Body of pancreas (tissue), 4 donors: ENCODE data around the gene SETBP1. TPM values are rescaled to one million over a fixed set of nuclear protein-coding genes. Genes with fewer than 3 reads are reported as not detected.

Source experiments
- ATAC-seq: fragments of 150-250 bp; one replicate; pipeline ENCODE4 v1.9.1; 2016
- DNase-seq, 4 donors: peaks; one replicate each; pipeline ENCODE4 v3.0.0-alpha.2; 2019
- H3K27ac ChIP-seq, 4 donors: fragments of 200-600 bp; sonication (generic); 1 replicate in 3 of 4; 2 replicates in 1 of 4; pipeline versions ENCODE4 v1.5.1 to v1.6.1; 2016 to 2019; ENCODE audit warnings: mild to moderate bottlenecking in 1 of 4, mixed read lengths in 1 of 4, moderate library complexity in 1 of 4
- H3K27me3 ChIP-seq, 2 donors: fragments of 200-600 bp; sonication (generic); one replicate each; pipeline ENCODE4 v1.6.0; 2016; ENCODE audit warnings: mild to moderate bottlenecking in 1 of 2
- H3K36me3 ChIP-seq, 2 donors: fragments of 200-600 bp; sonication (generic); replicated peaks in 1 of 2; 2 replicates each; pipeline ENCODE4 v1.5.1; 2016; ENCODE audit warnings: low read depth in 2 of 2; ENCODE audit not compliant: insufficient read depth in 1 of 2
- H3K4me1 ChIP-seq: fragments of 200-600 bp; sonication (generic); one replicate; pipeline ENCODE4 v1.6.0; 2016
- H3K4me3 ChIP-seq, 2 donors: fragments of 200-600 bp; sonication (generic); 1 replicate in 1 of 2; 2 replicates in 1 of 2; pipeline ENCODE4 v1.5.1; 2016 to 2019
- H3K9me3 ChIP-seq, 3 donors: fragments of 200-600 bp; sonication (generic); 1 replicate in 2 of 3; 2 replicates in 1 of 3; pipeline ENCODE4 v1.5.1; 2016
- CTCF ChIP-seq, 7 experiments: fragments of 450-650 bp in 4 of 7; fragments of 200-600 bp in 3 of 7; sonication (generic) in 3 of 7; IDR thresholded peaks; one replicate each; pipeline ENCODE4 v1.5.1; 2016 to 2019; ENCODE audit warnings: antibody characterized with exemption in 7 of 7
- POLR2A ChIP-seq, 3 donors: fragments of 450-650 bp; IDR thresholded peaks; one replicate each; pipeline ENCODE4 v1.6.1; 2016; ENCODE audit warnings: antibody characterized with exemption in 3 of 3, mild to moderate bottlenecking in 2 of 3
- WGBS, 2 donors: methylation state at CpG; one replicate each; pipeline ENCODE4 v1.1.5; 2017; 5-methylcytosine and 5-hydroxymethylcytosine counted together
- intact Hi-C: fragments of 100-400 bp; cut with DNase I; formaldehyde crosslinking; loops from one replicate; pipeline ENCODE4 v1.15.1; 2023
- total RNA-seq, 2 donors: library from RNA; depleted of rRNA; stranded (reverse); fragments of >200 nt; gene quantifications; one replicate each; pipeline ENCODE4 v1.1.0, GENCODE V29; 2016

SETBP1 gene
- total RNA-seq, 2 donors from 2014 or later: 23.6 to 37.2 TPM

GRCh38 chr18:44679914-44680272 is 795 bp upstream of the SETBP1 start:
- peak; percentile 61 to 70 (median 63) for DNase-seq
- Histone ChIP-seq H3K36me3 (no peaks in the 10 kb centered on the region), H3K9me3 (no peaks in the 10 kb centered on the region), H3K27ac (peak overlapping the region; percentile 81 to 99 (median 96)), H3K4me3 (peak overlapping the region in 1 of 2 donors; percentile 77), H3K27me3 (no peaks in the 10 kb centered on the region), H3K4me1 (peaks cover 52% of the 10 kb centered on the region)
- 0% methylated on average over 13 to 34 of the region's 41 CpGs for WGBS, 2 donors
- TF ChIP-seq POLR2A (IDR thresholded peaks at IDR 0.05): no peak
- TF ChIP-seq CTCF (IDR thresholded peaks at IDR 0.05): no peak
- intact Hi-C loops: loop anchor here (10.0 kb wide), 1 partner anchor 115 kb away; no protein-coding TSS in a partner anchor
- peak; percentile 20 for ATAC-seq

GRCh38 chr18:44681076-44681970 is 635 bp downstream of the SETBP1 start:
- intact Hi-C loops: loop anchor here (10.0 kb wide), 1 partner anchor 113 kb away; no protein-coding TSS in a partner anchor
- TF ChIP-seq CTCF (IDR thresholded peaks at IDR 0.05): no peak
- TF ChIP-seq POLR2A (IDR thresholded peaks at IDR 0.05): no peak
- WGBS, 2 donors: 1% methylated on average over 24 of the region's 24 CpGs
- DNase-seq (no peak), ATAC-seq (no peak)
- peaks cover 65% of the 10 kb centered on the region for H3K4me1 ChIP-seq
- H3K4me3 ChIP-seq: peak overlapping the region; percentile 77 to 92
- peak overlapping the region; percentile 72 to 99 (median 96) for H3K27ac ChIP-seq
- H3K9me3 ChIP-seq: no peaks in the 10 kb centered on the region
- H3K36me3 ChIP-seq: no peaks in the 10 kb centered on the region
- no peaks in the 10 kb centered on the region for H3K27me3 ChIP-seq

GRCh38 chr18:44682201-44682870 is 1.6 kb downstream of the SETBP1 start:
- intact Hi-C loops: loop anchor here (10.0 kb wide), 1 partner anchor 112 kb away; no protein-coding TSS in a partner anchor
- WGBS, 2 donors: 16% methylated on average over 12 of the region's 12 CpGs
- Histone ChIP-seq H3K4me1 (peaks cover 73% of the 10 kb centered on the region), H3K27me3 (no peaks in the 10 kb centered on the region), H3K27ac (peak overlapping the region; percentile 66 to 99 (median 96)), H3K9me3 (no peaks in the 10 kb centered on the region), H3K4me3 (no peak overlapping the region), H3K36me3 (no peaks in the 10 kb centered on the region)
- ATAC-seq (no peak), DNase-seq (peak in 3 of 4 donors; percentile 32 to 48 (median 37))
- no peak for TF ChIP-seq POLR2A (IDR thresholded peaks at IDR 0.05)

GRCh38 chr18:44682871-44683221 is 2.2 kb downstream of the SETBP1 start:
- DNase-seq (peak; percentile 39 to 65 (median 61)), ATAC-seq (no peak)
- H3K27me3 ChIP-seq: no peaks in the 10 kb centered on the region
- intact Hi-C loops: loop anchor here (10.0 kb wide), 1 partner anchor 112 kb away; no protein-coding TSS in a partner anchor
- peaks cover 69% of the 10 kb centered on the region for H3K4me1 ChIP-seq
- TF ChIP-seq POLR2A (IDR thresholded peaks at IDR 0.05) (peak in 1 of 3 donors; percentile 44), CTCF (IDR thresholded peaks at IDR 0.05) (peak in 1 of 7 experiments; percentile 9)
- H3K27ac ChIP-seq: peak overlapping the region; percentile 66 to 99 (median 96)
- H3K36me3 ChIP-seq: no peaks in the 10 kb centered on the region
- WGBS, 2 donors: 16 to 29% methylated on average over 4 of the region's 4 CpGs
- no peaks in the 10 kb centered on the region for H3K9me3 ChIP-seq
- H3K4me3 ChIP-seq: no peak overlapping the region

- peak overlapping the region; percentile 66 to 99 (median 96) for H3K27ac ChIP-seq
- intact Hi-C loops: loop anchor here (10.0 kb wide), 1 partner anchor 111 kb away; no protein-coding TSS in a partner anchor
- peaks cover 62% of the 10 kb centered on the region for H3K4me1 ChIP-seq
- no peak for DNase-seq
- no peaks in the 10 kb centered on the region for H3K9me3 ChIP-seq
- H3K36me3 ChIP-seq: no peaks in the 10 kb centered on the region
- H3K27me3 ChIP-seq: no peaks in the 10 kb centered on the region
- H3K4me3 ChIP-seq: no peak overlapping the region
- no peak for ATAC-seq
- no peak for TF ChIP-seq POLR2A (IDR thresholded peaks at IDR 0.05)
- no peak for TF ChIP-seq CTCF (IDR thresholded peaks at IDR 0.05)
Observed at GRCh38 chr18:44683556-44683955, 2.9 kb downstream of the SETBP1 start.
